ENCODE results near the gene NR2C2. TPM values are rescaled to one million over a fixed set of nuclear protein-coding genes. Genes with fewer than 3 reads are reported as not detected.

The NR2C2 gene
- total RNA-seq, 2 experiments from 2014 or later = 47.1 to 47.4 TPM

GRCh38 chr3:15023719-15024118 is 76.3 kb downstream of the NR2C2 start:
- POLR2A ChIA-PET = interaction anchor here (0.9 kb wide), 1 partner anchor 13 kb away, joined by 3 read pairs; no protein-coding TSS in a partner anchor
- DNase-seq (no peak), ATAC-seq (no peak)
- Mint-ChIP-seq H3K9me3 (no peaks in the 10 kb centered on the region), H3K4me3 (no peak overlapping the region), H3K27me3 (no peaks in the 10 kb centered on the region), H3K4me1 (ENCODE audit: low read depth) (no peaks in the 10 kb centered on the region), H3K27ac (no peak overlapping the region), H3K36me3 (ENCODE audit: low read depth) (peaks cover 23% of the 10 kb centered on the region)
- TF ChIP-seq, protein P1, sequence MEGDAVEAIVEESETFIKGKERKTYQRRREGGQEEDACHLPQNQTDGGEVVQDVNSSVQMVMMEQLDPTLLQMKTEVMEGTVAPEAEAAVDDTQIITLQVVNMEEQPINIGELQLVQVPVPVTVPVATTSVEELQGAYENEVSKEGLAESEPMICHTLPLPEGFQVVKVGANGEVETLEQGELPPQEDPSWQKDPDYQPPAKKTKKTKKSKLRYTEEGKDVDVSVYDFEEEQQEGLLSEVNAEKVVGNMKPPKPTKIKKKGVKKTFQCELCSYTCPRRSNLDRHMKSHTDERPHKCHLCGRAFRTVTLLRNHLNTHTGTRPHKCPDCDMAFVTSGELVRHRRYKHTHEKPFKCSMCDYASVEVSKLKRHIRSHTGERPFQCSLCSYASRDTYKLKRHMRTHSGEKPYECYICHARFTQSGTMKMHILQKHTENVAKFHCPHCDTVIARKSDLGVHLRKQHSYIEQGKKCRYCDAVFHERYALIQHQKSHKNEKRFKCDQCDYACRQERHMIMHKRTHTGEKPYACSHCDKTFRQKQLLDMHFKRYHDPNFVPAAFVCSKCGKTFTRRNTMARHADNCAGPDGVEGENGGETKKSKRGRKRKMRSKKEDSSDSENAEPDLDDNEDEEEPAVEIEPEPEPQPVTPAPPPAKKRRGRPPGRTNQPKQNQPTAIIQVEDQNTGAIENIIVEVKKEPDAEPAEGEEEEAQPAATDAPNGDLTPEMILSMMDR (IDR thresholded peaks at IDR 0.05) = no peak
- CTCF ChIA-PET = interaction anchor here (0.8 to 1.3 kb wide), 2 partner anchors 9 to 98 kb away, joined by 3 read pairs; no protein-coding TSS in a partner anchor
- intact Hi-C loops (cut with micrococcal nuclease) = no loop called here

GRCh38 chr3:15029625-15030024 is 82.2 kb downstream of the NR2C2 start:
- intact Hi-C loops (cut with micrococcal nuclease) = no loop called here
- no peak overlapping the region for H3K27ac Mint-ChIP-seq

GRCh38 chr3:15032650-15033049 is 85.3 kb downstream of the NR2C2 start:
- POLR2A ChIA-PET = interaction anchor here (1.5 kb wide), 1 partner anchor 15 kb away, joined by 3 read pairs; no protein-coding TSS in a partner anchor

More at GRCh38 chr3:15029625-15030024, 82.2 kb downstream of the NR2C2 start:
- DNase-seq (no peak), ATAC-seq (no peak)
- ChIA-PET CTCF (interaction anchor here (1.2 to 1.8 kb wide), 2 partner anchors 18 to 79 kb away, joined by 3 to 6 read pairs; no protein-coding TSS in a partner anchor), POLR2A (interaction anchor here (0.9 to 1.9 kb wide), 2 partner anchors 9 to 52 kb away, joined by 3 to 9 read pairs; no protein-coding TSS in a partner anchor)
- Mint-ChIP-seq H3K36me3 (ENCODE audit: low read depth) (peaks cover 20% of the 10 kb centered on the region), H3K4me3 (no peak overlapping the region), H3K4me1 (ENCODE audit: low read depth) (no peaks in the 10 kb centered on the region), H3K27me3 (no peaks in the 10 kb centered on the region), H3K9me3 (no peaks in the 10 kb centered on the region)
- TF ChIP-seq, protein P1 (IDR thresholded peaks at IDR 0.05) = no peak

DNA sequence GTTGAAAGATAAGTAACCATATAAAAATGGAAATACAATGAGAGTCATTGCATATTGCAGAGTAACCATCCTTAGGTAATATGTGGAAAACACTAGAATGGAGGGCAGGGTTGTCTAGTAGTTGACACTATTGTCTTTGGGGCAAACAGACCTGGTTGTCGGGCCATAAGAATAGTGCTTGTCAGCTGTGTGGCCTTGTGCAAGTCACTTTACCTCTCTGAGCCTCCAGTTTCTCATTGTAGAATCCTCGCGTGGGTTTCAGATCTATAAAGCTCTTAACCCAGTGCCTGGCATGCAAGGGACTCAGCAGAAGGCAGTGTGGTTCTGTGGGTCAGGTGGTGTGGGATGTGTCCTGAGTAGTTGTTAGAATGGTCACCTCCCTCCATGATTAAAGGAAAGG is 85.7 kb downstream of the NR2C2 start:
- TF ChIP-seq, protein P1 (IDR thresholded peaks at IDR 0.05) = no peak
- H3K4me1 Mint-ChIP-seq (ENCODE audit: low read depth) = no peaks in the 10 kb centered on the region
- ChIA-PET CTCF (interaction anchor here (1.7 kb wide), 1 partner anchor 107 kb away, joined by 6 read pairs; no protein-coding TSS in a partner anchor), POLR2A (interaction anchor here (1.5 kb wide), 1 partner anchor 15 kb away, joined by 3 read pairs; no protein-coding TSS in a partner anchor)
- peaks cover 27% of the 10 kb centered on the region for H3K36me3 Mint-ChIP-seq (ENCODE audit: low read depth)
- no peaks in the 10 kb centered on the region for H3K27me3 Mint-ChIP-seq
- no peaks in the 10 kb centered on the region for H3K9me3 Mint-ChIP-seq
- ATAC-seq = no peak
- intact Hi-C loops (cut with micrococcal nuclease) = no loop called here
- H3K4me3 Mint-ChIP-seq = no peak overlapping the region
- DNase-seq = no peak
- no peak overlapping the region for H3K27ac Mint-ChIP-seq

More at GRCh38 chr3:15032650-15033049, 85.3 kb downstream of the NR2C2 start:
- Mint-ChIP-seq H3K9me3 (no peaks in the 10 kb centered on the region), H3K36me3 (ENCODE audit: low read depth) (peaks cover 24% of the 10 kb centered on the region), H3K27me3 (no peaks in the 10 kb centered on the region), H3K4me1 (ENCODE audit: low read depth) (no peaks in the 10 kb centered on the region), H3K4me3 (no peak overlapping the region), H3K27ac (no peak overlapping the region)
- intact Hi-C loops (cut with micrococcal nuclease) = no loop called here
- TF ChIP-seq, protein P1 (IDR thresholded peaks at IDR 0.05) = no peak
- DNase-seq (no peak), ATAC-seq (no peak)
- CTCF ChIA-PET = interaction anchor here (1.7 kb wide), 1 partner anchor 107 kb away, joined by 6 read pairs; no protein-coding TSS in a partner anchor

DNA sequence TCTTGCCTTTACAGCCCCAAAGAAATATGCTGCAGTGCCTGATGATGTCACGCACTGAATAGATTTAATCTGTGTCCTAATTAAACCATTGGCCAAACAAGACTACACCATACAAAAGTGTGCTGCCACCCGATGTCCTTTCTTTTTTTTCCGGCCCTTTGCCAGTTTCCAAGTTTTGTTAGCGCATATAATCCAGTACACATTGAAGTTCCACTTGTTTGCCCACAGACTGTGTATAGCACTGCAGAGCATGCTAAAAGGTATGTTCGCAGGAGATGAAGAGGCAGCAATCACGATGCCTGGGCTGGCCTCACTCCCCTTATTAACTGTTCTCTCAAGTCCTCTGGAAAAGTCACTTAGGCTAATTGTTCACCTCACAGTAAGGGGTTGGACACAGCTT is 90.9 kb downstream of the NR2C2 start:
- DNase-seq (no peak), ATAC-seq (no peak)
- CTCF ChIA-PET = interaction anchor here (1.0 to 1.4 kb wide), 2 partner anchors 11 to 27 kb away, joined by 3 read pairs; no protein-coding TSS in a partner anchor
- H3K27me3 Mint-ChIP-seq = no peaks in the 10 kb centered on the region
- H3K4me3 Mint-ChIP-seq = no peak overlapping the region
- POLR2A ChIA-PET = interaction anchor here (1.6 kb wide), 1 partner anchor 9 kb away, joined by 9 read pairs; no protein-coding TSS in a partner anchor
- TF ChIP-seq, protein P1 (IDR thresholded peaks at IDR 0.05) = no peak
- no peaks in the 10 kb centered on the region for H3K9me3 Mint-ChIP-seq
- peak overlapping the region; percentile 16 for H3K27ac Mint-ChIP-seq
- no peaks in the 10 kb centered on the region for H3K4me1 Mint-ChIP-seq (ENCODE audit: low read depth)
- intact Hi-C loops (cut with micrococcal nuclease) = no loop called here
- H3K36me3 Mint-ChIP-seq (ENCODE audit: low read depth) = peaks cover 38% of the 10 kb centered on the region

Measured in activated CD8-positive, alpha-beta T cell treated with anti-CD3 and anti-CD28 coated beads for 36 hours (primary cell).